Activated T-cell treated with anti-CD3 and anti-CD28 coated beads, Interleukin-2, amount 50 U/mL, for 1 hour (primary cell): ENCODE measurements around the gene MPL.
"Not testable (repeated sequence)": the region's sequence is repeated elsewhere in the genome, so short reads cannot be mapped to it uniquely, and the experiment has no call there.

ENCODE experiments used
- DNase-seq: peaks from one replicate; pipeline ENCODE4 v3.0.0-alpha.2; 2020

MPL gene

GRCh38 chr1:43382027-43382779, 44.6 kb downstream of the MPL start:
- DNase-seq, result no peak

GRCh38 chr1:43383449-43383848, 45.8 kb downstream of the MPL start:
- no peak for DNase-seq

GRCh38 chr1:43386676-43387075, 49.1 kb downstream of the MPL start:
- no peak for DNase-seq

GRCh38 chr1:43387976-43388599, 50.5 kb downstream of the MPL start:
- DNase-seq, result no peak

GRCh38 chr1:43388613-43389012, 51.0 kb downstream of the MPL start:
- no peak for DNase-seq

- DNase-seq, result peak; percentile 94
Observed at GRCh38 chr1:43389326-43390313, 52.0 kb downstream of the MPL start, which contains the start of the genes MED8 and SZT2. MED8 (minus strand) TSS chr1:43389800; CDS start chr1:43389764, 36 bp downstream. SZT2 (plus strand) TSS chr1:43389899; CDS start chr1:43389969, 70 bp downstream.

- DNase-seq, result no peak
Observed at GRCh38 chr1:43392702-43393101, 55.1 kb downstream of the MPL start.

GRCh38 chr1:43395523-43395922, 57.9 kb downstream of the MPL start:
- no peak for DNase-seq

GRCh38 chr1:43396059-43396458, 58.4 kb downstream of the MPL start:
- DNase-seq, result no peak

GRCh38 chr1:43398227-43398626, 60.6 kb downstream of the MPL start:
- DNase-seq, result no peak

GRCh38 chr1:43400441-43400840, 62.8 kb downstream of the MPL start:
- DNase-seq, result not testable (repeated sequence)

- no peak for DNase-seq
Observed at GRCh38 chr1:43402089-43402865, 64.7 kb downstream of the MPL start.
